Skeletal muscle tissue (tissue), 4 donors: ENCODE measurements around the gene NELFA. TPM values are rescaled to one million over a fixed set of nuclear protein-coding genes. Genes with fewer than 3 reads are reported as not detected.

Source experiments
- H3K27ac ChIP-seq: one replicate; pipeline ENCODE4 v1.7.0; 2013; ENCODE audit warnings: mild to moderate bottlenecking, low read depth, low read length, inconsistent platforms
- H3K27me3 ChIP-seq, 3 donors: one replicate each; pipeline ENCODE4 v1.7.0; 2013; ENCODE audit warnings: low read length in 3 of 3; ENCODE audit not compliant: control insufficient read depth in 3 of 3, insufficient read depth in 3 of 3
- H3K36me3 ChIP-seq, 3 donors: one replicate each; pipeline ENCODE4 v1.7.0; 2013; ENCODE audit warnings: low read length in 3 of 3; ENCODE audit not compliant: control insufficient read depth in 3 of 3, insufficient read depth in 3 of 3
- H3K4me1 ChIP-seq, 3 donors: one replicate each; pipeline ENCODE4 v1.7.0; 2013; ENCODE audit warnings: low read length in 3 of 3, mild to moderate bottlenecking in 3 of 3; ENCODE audit not compliant: control insufficient read depth in 3 of 3, insufficient read depth in 3 of 3
- H3K4me3 ChIP-seq, 3 donors: one replicate each; pipeline ENCODE4 v1.7.0; 2013; ENCODE audit warnings: low read length in 3 of 3
- H3K9ac ChIP-seq, 3 donors: one replicate each; pipeline ENCODE4 v1.7.0; 2013; ENCODE audit warnings: low read length in 3 of 3, mild to moderate bottlenecking in 3 of 3, moderate library complexity in 2 of 3, low read depth in 1 of 3
- H3K9me3 ChIP-seq, 3 donors: one replicate each; pipeline ENCODE4 v1.7.0; 2013; ENCODE audit warnings: low read length in 3 of 3; ENCODE audit not compliant: control insufficient read depth in 3 of 3
- total RNA-seq: library from RNA; depleted of rRNA; stranded (reverse); fragments of >200 nt; gene quantifications from one replicate; pipeline ENCODE4 v1.2.3, GENCODE V29; 2014
- donor health status: Osteomylitis.

The NELFA gene
- total RNA-seq, 1 donor from 2014 or later, result 15.1 TPM

- H3K9ac ChIP-seq, result no peak overlapping the region
- peaks cover 35 to 54% (median 36%) of the 10 kb centered on the region in 3 donors for H3K36me3 ChIP-seq
- no peaks in the 10 kb centered on the region for H3K27me3 ChIP-seq
- H3K4me1 ChIP-seq, result peaks cover 0 to 2% (median 0%) of the 10 kb centered on the region in 3 donors
- H3K9me3 ChIP-seq, result no peaks in the 10 kb centered on the region
- H3K27ac ChIP-seq, result no peak overlapping the region
- H3K4me3 ChIP-seq, result no peak overlapping the region
These were observed 50.3 kb downstream of the NELFA start for GRCh38 chr4:1958276-1959103.

GRCh38 chr4:1956631-1957030, 52.1 kb downstream of the NELFA start:
- Histone ChIP-seq H3K36me3 (peaks cover 39 to 57% (median 43%) of the 10 kb centered on the region in 3 donors), H3K4me3 (no peak overlapping the region), H3K4me1 (peaks cover 0 to 2% (median 0%) of the 10 kb centered on the region in 3 donors)

GRCh38 chr4:1953335-1953734, 55.4 kb downstream of the NELFA start:
- no peaks in the 10 kb centered on the region for H3K27me3 ChIP-seq
- H3K9me3 ChIP-seq, result no peaks in the 10 kb centered on the region
- H3K27ac ChIP-seq, result no peak overlapping the region
- no peaks in the 10 kb centered on the region for H3K4me1 ChIP-seq
- H3K4me3 ChIP-seq, result no peak overlapping the region
- H3K9ac ChIP-seq, result no peak overlapping the region
- H3K36me3 ChIP-seq, result peaks cover 24 to 36% (median 28%) of the 10 kb centered on the region in 3 donors

More at GRCh38 chr4:1956631-1957030, 52.1 kb downstream of the NELFA start:
- no peak overlapping the region for H3K27ac ChIP-seq
- H3K9ac ChIP-seq, result no peak overlapping the region
- H3K9me3 ChIP-seq, result no peaks in the 10 kb centered on the region
- no peaks in the 10 kb centered on the region for H3K27me3 ChIP-seq

GRCh38 chr4:1952719-1953118, 56.1 kb downstream of the NELFA start:
- H3K27me3 ChIP-seq, result no peaks in the 10 kb centered on the region
- H3K36me3 ChIP-seq, result peaks cover 21 to 31% (median 24%) of the 10 kb centered on the region in 3 donors
- H3K4me1 ChIP-seq, result no peaks in the 10 kb centered on the region
- no peak overlapping the region for H3K9ac ChIP-seq
- no peaks in the 10 kb centered on the region for H3K9me3 ChIP-seq
- H3K27ac ChIP-seq, result no peak overlapping the region
- no peak overlapping the region for H3K4me3 ChIP-seq

GRCh38 chr4:1952058-1952700, 56.6 kb downstream of the NELFA start:
- no peaks in the 10 kb centered on the region for H3K4me1 ChIP-seq
- no peak overlapping the region for H3K27ac ChIP-seq
- H3K9me3 ChIP-seq, result no peaks in the 10 kb centered on the region
- no peaks in the 10 kb centered on the region for H3K27me3 ChIP-seq
- H3K4me3 ChIP-seq, result no peak overlapping the region
- H3K36me3 ChIP-seq, result peaks cover 21 to 31% (median 24%) of the 10 kb centered on the region in 3 donors
- H3K9ac ChIP-seq, result no peak overlapping the region

- no peaks in the 10 kb centered on the region for H3K27me3 ChIP-seq
- no peak overlapping the region for H3K9ac ChIP-seq
- no peaks in the 10 kb centered on the region for H3K4me1 ChIP-seq
- peaks cover 12 to 21% (median 20%) of the 10 kb centered on the region in 3 donors for H3K36me3 ChIP-seq
- H3K9me3 ChIP-seq, result no peaks in the 10 kb centered on the region
- no peak overlapping the region for H3K27ac ChIP-seq
- no peak overlapping the region for H3K4me3 ChIP-seq
These were observed 58.4 kb downstream of the NELFA start for GRCh38 chr4:1950369-1950768.

GRCh38 chr4:1948892-1949436, 59.8 kb downstream of the NELFA start:
- peaks cover 8 to 20% (median 12%) of the 10 kb centered on the region in 3 donors for H3K36me3 ChIP-seq
- H3K4me1 ChIP-seq, result no peaks in the 10 kb centered on the region
- H3K4me3 ChIP-seq, result no peak overlapping the region
- no peak overlapping the region for H3K27ac ChIP-seq
- H3K9ac ChIP-seq, result no peak overlapping the region
- no peaks in the 10 kb centered on the region for H3K27me3 ChIP-seq
- H3K9me3 ChIP-seq, result no peaks in the 10 kb centered on the region

GRCh38 chr4:1948232-1948631, 60.5 kb downstream of the NELFA start:
- peaks cover 8 to 17% (median 12%) of the 10 kb centered on the region in 3 donors for H3K36me3 ChIP-seq
- no peak overlapping the region for H3K27ac ChIP-seq
- H3K4me3 ChIP-seq, result no peak overlapping the region
- no peak overlapping the region for H3K9ac ChIP-seq
- H3K27me3 ChIP-seq, result no peaks in the 10 kb centered on the region
- no peaks in the 10 kb centered on the region for H3K9me3 ChIP-seq
- no peaks in the 10 kb centered on the region for H3K4me1 ChIP-seq

- no peak overlapping the region for H3K27ac ChIP-seq
- H3K4me3 ChIP-seq, result no peak overlapping the region
- peaks cover 2 to 10% (median 9%) of the 10 kb centered on the region in 3 donors for H3K36me3 ChIP-seq
- no peaks in the 10 kb centered on the region for H3K9me3 ChIP-seq
- no peaks in the 10 kb centered on the region for H3K27me3 ChIP-seq
- H3K9ac ChIP-seq, result no peak overlapping the region
- H3K4me1 ChIP-seq, result no peaks in the 10 kb centered on the region
These were observed 62.9 kb downstream of the NELFA start for GRCh38 chr4:1945912-1946311.
